ENCODE results near the gene PAX7.

DNA sequence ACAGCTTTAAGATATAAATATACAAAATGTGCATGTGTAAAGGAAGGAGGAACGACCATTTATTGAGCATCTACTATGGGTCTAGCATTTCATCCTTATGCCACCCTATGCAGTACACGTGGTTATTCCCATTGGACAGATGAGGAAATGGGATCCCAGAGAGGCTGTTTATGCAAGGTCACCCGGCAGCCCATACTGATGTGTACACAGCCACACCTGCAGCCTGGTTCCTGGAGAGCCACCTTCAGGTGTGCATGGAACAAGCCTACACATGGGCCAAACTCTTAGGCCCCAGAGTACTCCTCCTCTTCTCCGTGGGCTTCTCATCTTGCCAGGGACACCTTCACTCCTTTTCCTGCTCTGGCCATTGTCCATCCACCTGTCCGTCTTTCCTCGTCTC, 108.8 kb downstream of the PAX7 start:
- TF ChIP-seq, protein P1, sequence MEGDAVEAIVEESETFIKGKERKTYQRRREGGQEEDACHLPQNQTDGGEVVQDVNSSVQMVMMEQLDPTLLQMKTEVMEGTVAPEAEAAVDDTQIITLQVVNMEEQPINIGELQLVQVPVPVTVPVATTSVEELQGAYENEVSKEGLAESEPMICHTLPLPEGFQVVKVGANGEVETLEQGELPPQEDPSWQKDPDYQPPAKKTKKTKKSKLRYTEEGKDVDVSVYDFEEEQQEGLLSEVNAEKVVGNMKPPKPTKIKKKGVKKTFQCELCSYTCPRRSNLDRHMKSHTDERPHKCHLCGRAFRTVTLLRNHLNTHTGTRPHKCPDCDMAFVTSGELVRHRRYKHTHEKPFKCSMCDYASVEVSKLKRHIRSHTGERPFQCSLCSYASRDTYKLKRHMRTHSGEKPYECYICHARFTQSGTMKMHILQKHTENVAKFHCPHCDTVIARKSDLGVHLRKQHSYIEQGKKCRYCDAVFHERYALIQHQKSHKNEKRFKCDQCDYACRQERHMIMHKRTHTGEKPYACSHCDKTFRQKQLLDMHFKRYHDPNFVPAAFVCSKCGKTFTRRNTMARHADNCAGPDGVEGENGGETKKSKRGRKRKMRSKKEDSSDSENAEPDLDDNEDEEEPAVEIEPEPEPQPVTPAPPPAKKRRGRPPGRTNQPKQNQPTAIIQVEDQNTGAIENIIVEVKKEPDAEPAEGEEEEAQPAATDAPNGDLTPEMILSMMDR (IDR thresholded peaks at IDR 0.05; ENCODE audit: insufficient read depth, low read length): no peak
- TF ChIP-seq GABPA (IDR thresholded peaks at IDR 0.05; ENCODE audit: low read depth) (no peak), POLR2AphosphoS5 (IDR thresholded peaks at IDR 0.05; ENCODE audit: low read depth) (no peak)

Measured in HL-60 (cell line).